H1 (cell line): ENCODE measurements around the gene STXBP6. TPM values are rescaled to one million over a fixed set of nuclear protein-coding genes. Genes with fewer than 3 reads are reported as not detected.

Experiments used
- CTCF ChIA-PET: fragments of 300-600 bp; sonication (Branson Sonifier 250); formaldehyde crosslinking; loops from one replicate; lab custom pipeline; 2021; ENCODE audit not compliant: partially characterized antibody; lab: Charles Lee
- POLR2A ChIA-PET: fragments of 300-600 bp; sonication (Branson Sonifier 250); formaldehyde crosslinking; loops from one replicate; lab custom pipeline; 2021; ENCODE audit warnings: inconsistent platforms; ENCODE audit not compliant: partially characterized antibody; lab: Charles Lee
- DNase-seq, 2 experiments: peaks; one replicate each; pipeline versions ENCODE4 v3.0.0 to v3.0.0-alpha.2; 2010 to 2022; ENCODE audit warnings: low spot score in 2 of 2, low read depth in 1 of 2, mixed read lengths in 1 of 2
- FAIRE-seq: peaks from 2 replicates; lab custom pipeline; 2011; peaks lifted over from hg19 to GRCh38; lab: Jason Lieb, UNC
- H2AFZ ChIP-seq: 2 replicates; pipeline ENCODE4 v1.8.1; 2012; ENCODE audit warnings: low read length, inconsistent platforms
- H2AK5ac ChIP-seq: 2 replicates; pipeline ENCODE4 v1.6.1; 2013; ENCODE audit warnings: low read depth, low read length
- H2BK120ac ChIP-seq: replicated peaks from 2 replicates; pipeline ENCODE3; 2013; ENCODE audit warnings: low read depth, low read length, inconsistent platforms
- H2BK12ac ChIP-seq: 2 replicates; pipeline ENCODE4 v1.6.1; 2013; ENCODE audit warnings: low read depth, low read length
- H2BK15ac ChIP-seq: 2 replicates; pipeline ENCODE4 v1.6.1; 2013; ENCODE audit warnings: low read length
- H2BK20ac ChIP-seq: 2 replicates; pipeline ENCODE4 v1.6.1; 2013; ENCODE audit warnings: low read length
- H2BK5ac ChIP-seq: 2 replicates; pipeline ENCODE4 v1.6.1; 2013; ENCODE audit warnings: low read depth, low read length
- H3K14ac ChIP-seq: 2 replicates; pipeline ENCODE4 v1.6.1; 2013; ENCODE audit warnings: inconsistent platforms; ENCODE audit not compliant: insufficient read length
- H3K18ac ChIP-seq: 2 replicates; pipeline ENCODE4 v1.6.1; 2013; ENCODE audit warnings: low read length; ENCODE audit errors: extremely low read depth
- H3K23ac ChIP-seq: 2 replicates; pipeline ENCODE4 v1.6.1; 2013; ENCODE audit warnings: inconsistent platforms; ENCODE audit not compliant: insufficient read length
- H3K23me2 ChIP-seq: 2 replicates; pipeline ENCODE4 v1.6.1; 2013; ENCODE audit warnings: low read depth, low read length
- H3K27ac ChIP-seq: 2 replicates; pipeline ENCODE4 v1.6.1; 2011; ENCODE audit warnings: low read depth, low read length, inconsistent platforms
- H3K27me3 ChIP-seq, 4 experiments: replicated peaks in 1 of 4; 1 replicate in 1 of 4; 2 replicates in 3 of 4; pipeline versions ENCODE4 v1.6.1 to v1.8.1; 2011 to 2013; ENCODE audit warnings: low read length in 3 of 4, mild to moderate bottlenecking in 3 of 4, inconsistent platforms in 2 of 4, mixed read lengths in 2 of 4, moderate library complexity in 1 of 4; ENCODE audit not compliant: control insufficient read depth in 3 of 4, insufficient read depth in 3 of 4; ENCODE audit errors: extremely low read depth in 1 of 4
- H3K36me3 ChIP-seq, 4 experiments: 2 replicates each; pipeline versions ENCODE4 v1.6.1 to v1.8.1; 2011 to 2013; ENCODE audit warnings: mild to moderate bottlenecking in 4 of 4, low read length in 3 of 4, moderate library complexity in 2 of 4, control low read depth in 1 of 4, inconsistent platforms in 1 of 4; ENCODE audit not compliant: insufficient read depth in 4 of 4, control insufficient read depth in 2 of 4
- H3K4ac ChIP-seq: replicated peaks from 2 replicates; pipeline ENCODE3; 2013; ENCODE audit warnings: low read length, low read depth, mixed read lengths, inconsistent platforms; ENCODE audit not compliant: insufficient read length
- H3K4me1 ChIP-seq, 4 experiments: replicated peaks in 1 of 4; 1 replicate in 1 of 4; 2 replicates in 3 of 4; pipeline versions ENCODE4 v1.6.1 to v1.8.1; 2011 to 2013; ENCODE audit warnings: low read length in 3 of 4, inconsistent platforms in 2 of 4, mixed read lengths in 1 of 4; ENCODE audit not compliant: insufficient read depth in 4 of 4, control insufficient read depth in 3 of 4
- H3K4me2 ChIP-seq, 2 experiments: 2 replicates each; pipeline versions ENCODE4 v1.6.1 to v1.8.1; 2011 to 2013; ENCODE audit warnings: low read depth in 2 of 2, low read length in 2 of 2, control low read depth in 1 of 2, inconsistent platforms in 1 of 2, mild to moderate bottlenecking in 1 of 2; ENCODE audit not compliant: insufficient read depth in 1 of 2
- H3K4me3 ChIP-seq, 4 experiments: fragments of 200-600, 300-600 bp in 1 of 4; sonication (generic), shearing (Covaris generic), sonication (Bioruptor Twin) in 1 of 4; 2 replicates each; pipeline versions ENCODE4 v1.5.1 to v1.8.1; 2011 to 2016; ENCODE audit warnings: low read length in 4 of 4, low read depth in 3 of 4, control low read depth in 2 of 4, inconsistent platforms in 2 of 4, mild to moderate bottlenecking in 2 of 4, mixed read lengths in 1 of 4, moderate library complexity in 1 of 4; ENCODE audit not compliant: insufficient read depth in 2 of 4; ENCODE audit errors: extremely low read depth in 1 of 4
- H3K56ac ChIP-seq: replicated peaks from 2 replicates; pipeline ENCODE3; 2013; ENCODE audit warnings: low read depth, mild to moderate bottlenecking, mixed read lengths, low read length, inconsistent platforms; ENCODE audit not compliant: insufficient read length
- H3K79me1 ChIP-seq: 2 replicates; pipeline ENCODE4 v1.6.1; 2013; ENCODE audit warnings: low read depth, low read length, control low read depth
- H3K79me2 ChIP-seq, 2 experiments: 2 replicates each; pipeline versions ENCODE4 v1.6.1 to v1.8.1; 2012 to 2013; ENCODE audit warnings: low read length in 2 of 2, mild to moderate bottlenecking in 2 of 2, inconsistent platforms in 1 of 2; ENCODE audit not compliant: insufficient read depth in 2 of 2, control insufficient read depth in 1 of 2
- H3K9ac ChIP-seq, 4 experiments: replicated peaks in 1 of 4; 1 replicate in 1 of 4; 2 replicates in 3 of 4; pipeline versions ENCODE4 v1.6.1 to v1.8.1; 2011 to 2013; ENCODE audit warnings: low read depth in 3 of 4, low read length in 3 of 4, control low read depth in 2 of 4, mild to moderate bottlenecking in 2 of 4, moderate library complexity in 2 of 4, inconsistent platforms in 1 of 4; ENCODE audit errors: extremely low read depth in 1 of 4
- H3K9me3 ChIP-seq, 2 experiments: 2 replicates each; pipeline versions ENCODE4 v1.6.1 to v1.8.1; 2012 to 2013; ENCODE audit warnings: mild to moderate bottlenecking in 2 of 2, moderate library complexity in 2 of 2, control low read depth in 1 of 2, inconsistent platforms in 1 of 2, low read depth in 1 of 2, low read length in 1 of 2, mixed read lengths in 1 of 2; ENCODE audit not compliant: insufficient read depth in 2 of 2
- H4K20me1 ChIP-seq, 2 experiments: replicated peaks in 1 of 2; 2 replicates each; pipeline versions ENCODE3 to v1.8.1; 2011 to 2013; ENCODE audit warnings: inconsistent platforms in 2 of 2, low read length in 2 of 2, mild to moderate bottlenecking in 1 of 2; ENCODE audit not compliant: insufficient read depth in 2 of 2, control insufficient read depth in 1 of 2
- H4K5ac ChIP-seq: 2 replicates; pipeline ENCODE4 v1.6.1; 2013; ENCODE audit warnings: low read length, low read depth, mixed read lengths, inconsistent platforms; ENCODE audit not compliant: insufficient read length
- H4K8ac ChIP-seq: 2 replicates; pipeline ENCODE4 v1.8.0; 2013; ENCODE audit warnings: mild to moderate bottlenecking, moderate library complexity, low read length, inconsistent platforms; ENCODE audit not compliant: insufficient read depth; ENCODE audit errors: extremely low read depth
- H4K91ac ChIP-seq: replicated peaks from 2 replicates; pipeline ENCODE3; 2013; ENCODE audit warnings: low read length, mixed read lengths, inconsistent platforms; ENCODE audit not compliant: insufficient read length
- EP300 ChIP-seq, 2 experiments: IDR thresholded peaks; 1 replicate in 1 of 2; 2 replicates in 1 of 2; pipeline ENCODE4 v1.6.1; 2011 to 2012; ENCODE audit warnings: low read depth in 2 of 2, low read length in 2 of 2, mild to moderate bottlenecking in 2 of 2, borderline replicate concordance in 1 of 2, inconsistent platforms in 1 of 2, moderate library complexity in 1 of 2
- EZH2 ChIP-seq: fragments of 200-600 bp; sonication (generic); IDR thresholded peaks from 2 replicates; pipeline ENCODE4 v1.7.1; 2012; ENCODE audit warnings: low read depth, mild to moderate bottlenecking, moderate library complexity, low read length, inconsistent platforms; ENCODE audit not compliant: severe bottlenecking
- KDM5A ChIP-seq: fragments of 200-600 bp; IDR thresholded peaks from 2 replicates; pipeline ENCODE4 v1.7.1; 2012; ENCODE audit warnings: mild to moderate bottlenecking, low read length, inconsistent platforms, mixed read lengths
- TBP ChIP-seq: IDR thresholded peaks from 2 replicates; pipeline ENCODE4 v1.6.1; 2011; ENCODE audit warnings: low read depth, low read length, improper control_type of control experiment
- WGBS, 2 experiments: shearing (Covaris generic) in 1 of 2; methylation state at CpG; one replicate each; pipeline versions ENCODE4 v1.1.6 to v1.1.7; 2013 to 2015; ENCODE audit warnings: low lambda C conversion rate in 2 of 2, mixed read lengths in 2 of 2, inconsistent platforms in 1 of 2, low coverage in 1 of 2, missing lambda C conversion rate in 1 of 2; ENCODE audit not compliant: insufficient replicate concordance in 2 of 2, insufficient coverage in 1 of 2, insufficient read length in 1 of 2; ENCODE audit errors: extremely low coverage in 1 of 2, missing lambda C conversion rate in 1 of 2; 5-methylcytosine and 5-hydroxymethylcytosine counted together
- polyA plus RNA-seq, 7 experiments: library from polyadenylated mRNA; depleted of rRNA in 3 of 7; stranded (reverse) in 5 of 7; unstranded in 2 of 7; fragments of >200 nt in 5 of 7; fragments of 200-250 nt in 2 of 7; gene quantifications; 1 replicate in 5 of 7; 2 replicates in 1 of 7; 4 replicates in 1 of 7; pipeline versions ENCODE4 v1.2.1 to v1.2.3, GENCODE V29; 2011 to 2013; ENCODE audit warnings: missing spikeins in 2 of 7, mixed read lengths in 2 of 7
- total RNA-seq: library from RNA; stranded (reverse); fragmentation: NEBNext Ultra II Directional; extraction: Animal tissue kit (Norgen Biotek cat#: 25700); gene quantifications from 2 replicates; pipeline ENCODE4 v1.2.1, GENCODE V29; 2021

The STXBP6 gene
- total and polyA plus RNA-seq, 2 of the 8 experiments (the other 6 are each of a cell fraction or from before 2014, with no cell fraction given), result 9.4 to 18.1 TPM

DNA sequence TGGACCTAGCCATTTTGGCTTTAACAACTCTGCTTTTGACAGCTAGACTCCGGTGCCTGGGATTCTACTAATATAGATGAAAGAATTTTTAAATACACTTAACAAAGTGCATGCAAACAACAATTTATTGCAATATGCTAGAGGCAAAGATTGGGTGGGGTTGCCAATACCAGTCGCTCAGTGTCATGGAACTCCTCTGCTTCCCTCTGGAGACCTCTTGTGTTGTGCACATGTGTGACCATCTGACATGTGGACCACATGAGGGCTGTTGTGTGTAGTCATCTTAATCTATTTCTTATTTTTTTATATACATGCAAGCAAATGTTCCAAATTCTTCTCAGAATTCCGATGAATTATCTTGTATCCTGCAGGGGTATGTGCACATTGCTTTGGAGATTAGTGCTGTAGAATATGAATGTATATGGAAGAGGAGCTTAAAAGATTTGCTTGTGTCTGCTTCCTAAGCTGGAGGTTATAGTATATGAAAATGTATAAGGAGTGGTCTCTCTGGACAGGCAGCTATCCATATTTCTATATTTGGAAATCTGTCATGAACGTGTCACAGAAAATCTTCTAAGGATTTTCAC, 24.2 kb upstream of the STXBP6 start:
- 82% methylated on average over 4 of the region's 4 CpGs; no CpG with 5 or more reads in 1 of the 2 experiments for WGBS, 2 experiments
- no peak overlapping the region for H2BK120ac ChIP-seq
- H2BK12ac ChIP-seq, result no peak overlapping the region
- no peaks in the 10 kb centered on the region for H3K23me2 ChIP-seq
- no peak overlapping the region for H3K23ac ChIP-seq
- H2BK20ac ChIP-seq, result no peak overlapping the region
- CTCF ChIA-PET, result interaction anchor here (1.1 kb wide), 1 partner anchor 82 kb away, joined by 3 read pairs; no protein-coding TSS in a partner anchor
- peaks cover 0 to 4% (median 3%) of the 10 kb centered on the region in 4 experiments; a peak in 3 of 7 replicates for H3K4me1 ChIP-seq
- TF ChIP-seq EP300 (IDR thresholded peaks at IDR 0.05; ENCODE audit: borderline replicate concordance in 1 of 2, low read depth in 2 of 2, low read length in 2 of 2) (no peak), KDM5A (no peak), TBP (no peak), EZH2 (no peak)
- H3K56ac ChIP-seq, result no peak overlapping the region
- H3K14ac ChIP-seq, result no peak overlapping the region
- no peak overlapping the region for H3K9ac ChIP-seq
- H3K4ac ChIP-seq, result no peak overlapping the region
- FAIRE-seq (no peak), DNase-seq (no peak)
- no peak overlapping the region for H2BK5ac ChIP-seq
- no peak overlapping the region for H3K18ac ChIP-seq
- H3K79me1 ChIP-seq, result no peaks in the 10 kb centered on the region
- H3K4me2 ChIP-seq, result no peak overlapping the region
- no peak overlapping the region for H2AK5ac ChIP-seq
- no peak overlapping the region for H2AFZ ChIP-seq
- no peak overlapping the region for H4K8ac ChIP-seq
- H4K91ac ChIP-seq, result no peak overlapping the region
- H2BK15ac ChIP-seq, result no peak overlapping the region
- no peak overlapping the region for H3K27ac ChIP-seq
- H3K27me3 ChIP-seq, result no peaks in the 10 kb centered on the region
- no peak overlapping the region for H3K4me3 ChIP-seq
- no peaks in the 10 kb centered on the region for H3K9me3 ChIP-seq
- no peaks in the 10 kb centered on the region for H3K79me2 ChIP-seq
- H4K20me1 ChIP-seq, result no peaks in the 10 kb centered on the region
- no peaks in the 10 kb centered on the region for H3K36me3 ChIP-seq
- POLR2A ChIA-PET, result no interaction called here
- no peak overlapping the region for H4K5ac ChIP-seq
